PC-9 (cell line): Measurements from ENCODE around the gene CCL11.

Experiments
- CTCF ChIP-seq: fragments of 200-600 bp; sonication (generic); conservative IDR thresholded peaks from 2 replicates; pipeline ENCODE4 v1.6.1; 2017; ENCODE audit warnings: mixed run types, antibody characterized with exemption, mild to moderate bottlenecking, moderate library complexity
- EZH2 ChIP-seq: fragments of 200-600 bp; sonication (generic); IDR thresholded peaks from 2 replicates; pipeline ENCODE4 v1.8.0; 2017; ENCODE audit warnings: antibody characterized with exemption, low read depth

GRCh38 chr17:34254651-34255380 lies 30.7 kb upstream of the CCL11 start, which contains the start of gene CCL2:
- TF ChIP-seq CTCF (no peak), EZH2 (no peak)
